HFF-Myc (cell line): ENCODE measurements around the gene DEFB129.

Experiments
- DNase-seq: peaks from one replicate; pipeline ENCODE4 v3.0.0-alpha.2; 2011; ENCODE audit warnings: low read depth; ENCODE audit errors: extremely low read depth
- H3K4me3 ChIP-seq: replicated peaks from 2 replicates; pipeline ENCODE4 v1.5.1; 2011; ENCODE audit warnings: low read depth, mild to moderate bottlenecking, control low read depth, low read length
- TF ChIP-seq, protein P1 (sequence below): IDR thresholded peaks from 2 replicates; pipeline ENCODE4 v1.5.1; 2012; ENCODE audit warnings: mild to moderate bottlenecking, low read depth, low read length, control low read depth; ENCODE audit errors: missing control alignments

DEFB129 gene

DNA sequence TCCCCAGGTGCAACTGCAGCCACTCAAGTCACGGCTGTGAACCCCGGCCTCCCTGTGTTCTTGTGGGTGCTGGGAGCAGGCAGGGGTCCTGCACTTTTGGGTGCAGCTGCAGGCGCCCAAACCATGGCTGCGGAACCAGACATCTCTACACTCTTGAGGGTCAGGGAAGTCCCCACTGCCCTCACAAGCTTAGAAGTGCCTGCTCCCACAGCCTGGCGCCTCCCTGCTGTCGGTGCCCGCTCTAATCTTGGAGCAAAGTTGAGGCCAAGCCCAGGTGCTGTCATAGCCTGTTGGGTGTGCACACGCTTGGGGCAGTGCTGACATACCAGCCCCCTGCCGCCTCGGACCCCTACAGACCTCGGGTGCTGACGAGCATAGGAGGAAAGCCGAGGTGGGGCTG is 36.6 kb downstream of the DEFB129 start:
- no peak overlapping the region for H3K4me3 ChIP-seq
- TF ChIP-seq, protein P1, sequence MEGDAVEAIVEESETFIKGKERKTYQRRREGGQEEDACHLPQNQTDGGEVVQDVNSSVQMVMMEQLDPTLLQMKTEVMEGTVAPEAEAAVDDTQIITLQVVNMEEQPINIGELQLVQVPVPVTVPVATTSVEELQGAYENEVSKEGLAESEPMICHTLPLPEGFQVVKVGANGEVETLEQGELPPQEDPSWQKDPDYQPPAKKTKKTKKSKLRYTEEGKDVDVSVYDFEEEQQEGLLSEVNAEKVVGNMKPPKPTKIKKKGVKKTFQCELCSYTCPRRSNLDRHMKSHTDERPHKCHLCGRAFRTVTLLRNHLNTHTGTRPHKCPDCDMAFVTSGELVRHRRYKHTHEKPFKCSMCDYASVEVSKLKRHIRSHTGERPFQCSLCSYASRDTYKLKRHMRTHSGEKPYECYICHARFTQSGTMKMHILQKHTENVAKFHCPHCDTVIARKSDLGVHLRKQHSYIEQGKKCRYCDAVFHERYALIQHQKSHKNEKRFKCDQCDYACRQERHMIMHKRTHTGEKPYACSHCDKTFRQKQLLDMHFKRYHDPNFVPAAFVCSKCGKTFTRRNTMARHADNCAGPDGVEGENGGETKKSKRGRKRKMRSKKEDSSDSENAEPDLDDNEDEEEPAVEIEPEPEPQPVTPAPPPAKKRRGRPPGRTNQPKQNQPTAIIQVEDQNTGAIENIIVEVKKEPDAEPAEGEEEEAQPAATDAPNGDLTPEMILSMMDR = no peak
- no peak for DNase-seq

DNA sequence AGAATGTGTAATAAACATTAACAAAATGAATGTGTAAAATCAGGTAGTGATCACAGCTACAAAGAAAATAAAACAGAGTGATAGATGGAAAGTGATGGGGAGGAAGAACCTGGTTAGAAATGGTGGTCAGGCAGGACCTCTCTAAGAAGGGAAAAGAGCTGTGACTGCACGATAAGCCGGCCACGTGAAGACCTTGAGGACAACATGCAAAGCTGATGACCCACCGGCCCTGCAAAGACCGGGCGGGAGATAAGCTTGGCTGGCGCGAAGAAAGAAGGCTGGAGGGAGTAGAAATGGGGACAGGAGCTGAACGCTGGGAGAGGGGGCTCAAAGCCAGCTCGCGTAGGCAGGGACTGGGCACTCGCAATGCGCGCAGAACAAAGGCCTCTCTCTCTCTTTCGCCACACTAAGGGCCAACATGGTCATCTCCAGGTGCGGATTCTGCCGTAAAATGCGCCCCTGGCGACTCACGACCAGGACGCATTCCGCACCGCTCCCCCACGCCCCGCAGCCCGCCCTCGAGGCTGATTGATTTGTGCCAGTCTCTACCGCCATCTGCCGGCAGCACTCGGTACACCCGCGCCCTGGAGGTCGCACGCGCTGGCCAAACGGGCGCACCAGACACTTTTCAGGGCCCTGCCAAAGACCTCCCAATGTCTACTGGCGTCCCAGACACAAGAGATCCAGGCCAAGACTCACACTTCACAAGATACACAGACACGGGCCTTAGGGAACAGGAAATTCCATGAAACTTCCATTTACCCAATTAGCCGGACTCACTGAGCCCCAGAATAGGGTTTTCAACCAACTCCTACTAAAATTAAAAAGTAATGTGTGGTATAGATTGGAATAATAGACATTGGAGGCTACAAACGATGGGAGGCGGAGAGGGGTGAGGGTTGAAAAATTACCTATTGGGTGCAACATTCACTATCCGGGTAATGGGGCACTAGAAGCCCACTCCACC is 39.8 kb downstream of the DEFB129 start:
- DNase-seq = peak; percentile 61
- H3K4me3 ChIP-seq = peak overlapping the region; percentile 37
- TF ChIP-seq, protein P1 = peak; percentile 90

DNA sequence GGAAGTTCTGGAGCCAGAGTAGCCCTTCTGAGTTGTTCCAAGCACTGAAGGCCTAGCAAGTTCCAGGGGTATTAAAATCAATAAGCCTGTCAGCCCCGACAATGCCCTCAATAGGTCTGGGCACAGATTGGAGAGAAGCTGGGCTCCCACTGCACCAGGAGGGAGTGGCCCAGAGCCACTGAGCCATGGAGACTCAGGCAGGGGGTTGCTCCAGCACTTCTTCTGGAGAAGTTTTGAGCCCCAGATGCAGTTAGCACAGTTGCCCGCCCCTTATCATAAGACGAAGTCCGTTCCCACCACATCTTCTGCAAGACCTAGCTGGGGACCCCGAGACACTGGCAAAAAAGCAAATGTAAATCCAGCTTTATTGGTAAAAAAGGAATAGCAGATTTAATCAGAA is 43.5 kb downstream of the DEFB129 start:
- TF ChIP-seq, protein P1 = no peak
- no peak for DNase-seq
- no peak overlapping the region for H3K4me3 ChIP-seq

DNA sequence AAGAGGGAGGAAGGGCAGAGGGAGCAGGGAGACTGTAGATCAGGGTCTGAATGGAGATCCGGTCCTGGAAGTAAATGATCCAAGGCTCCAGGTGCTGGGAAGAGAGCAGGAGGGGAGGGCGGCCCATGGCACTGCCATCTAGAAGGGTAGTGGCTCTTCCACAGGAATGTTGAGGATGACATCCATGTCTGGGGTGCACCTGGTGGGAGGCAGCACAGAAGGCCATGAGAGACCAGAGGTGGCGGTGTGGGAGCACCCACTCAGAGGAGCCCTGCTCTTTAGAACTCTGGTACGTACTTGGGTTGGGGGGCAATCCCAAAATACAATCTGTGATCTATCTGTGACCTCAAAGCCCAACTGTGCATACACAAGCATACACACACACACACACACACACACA is 44.0 kb downstream of the DEFB129 start:
- H3K4me3 ChIP-seq = no peak overlapping the region
- TF ChIP-seq, protein P1 = no peak
- no peak for DNase-seq

DNA sequence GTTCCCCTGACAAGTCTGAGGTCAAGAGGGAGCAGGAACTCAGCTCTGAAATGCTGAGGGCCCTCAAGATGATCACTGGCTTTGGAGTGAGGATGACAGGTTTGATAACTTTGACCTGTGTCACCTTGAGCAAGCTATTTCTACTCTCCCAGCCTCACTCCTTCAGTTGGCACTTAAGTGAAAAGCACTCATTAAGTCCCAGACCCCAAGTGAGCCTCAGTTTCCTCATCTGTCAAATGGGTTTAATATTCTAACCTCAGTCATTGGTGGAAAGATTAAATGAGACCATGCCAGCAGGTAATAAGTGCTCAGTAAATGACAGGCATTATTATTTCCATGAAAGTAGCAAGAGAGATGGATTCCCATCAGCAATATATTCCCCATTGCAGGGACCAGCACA is 44.5 kb downstream of the DEFB129 start:
- TF ChIP-seq, protein P1 = no peak
- H3K4me3 ChIP-seq = no peak overlapping the region
- no peak for DNase-seq

DNA sequence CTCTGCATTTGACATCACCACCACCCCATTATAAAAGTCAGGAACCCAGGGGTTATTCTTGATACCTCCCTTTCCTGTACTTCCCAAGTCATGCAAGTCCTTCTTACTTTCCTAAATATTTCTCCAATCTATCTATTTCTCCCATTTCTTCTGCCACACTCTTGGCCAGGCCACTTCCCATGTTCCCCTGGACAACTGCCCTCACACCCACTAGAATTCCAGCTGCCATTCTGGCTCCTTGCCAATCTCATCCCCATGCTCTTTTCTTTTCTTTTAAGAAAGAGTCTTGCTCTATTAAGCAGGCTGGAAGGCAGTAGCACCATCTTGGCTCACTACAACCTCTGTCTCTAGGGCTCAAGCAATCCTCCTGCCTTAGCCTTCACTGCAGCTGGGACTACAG is 45.7 kb downstream of the DEFB129 start:
- H3K4me3 ChIP-seq = no peak overlapping the region
- TF ChIP-seq, protein P1 = no peak
- DNase-seq = no peak
